Lung (tissue), 12 donors: ENCODE data around the gene LNX2. TPM values are rescaled to one million over a fixed set of nuclear protein-coding genes. Genes with fewer than 3 reads are reported as not detected.

Experiments
- ATAC-seq: fragments of 200-7000 bp; cut with Tn5 transposase; one replicate; pipeline ENCODE4 v1.9.1; 2020; ENCODE audit warnings: moderate number of reproducible peaks; ENCODE audit not compliant: insufficient read depth, low FRiP score
- DNase-seq, 3 donors: peaks; one replicate each; pipeline ENCODE4 v3.0.0-alpha.2; 2013 to 2017
- H3K27ac ChIP-seq, 2 donors: one replicate each; pipeline ENCODE4 v1.5.1; 2013; ENCODE audit warnings: mild to moderate bottlenecking in 2 of 2, moderate library complexity in 2 of 2, control low read depth in 1 of 2, inconsistent platforms in 1 of 2, low read depth in 1 of 2, low read length in 1 of 2
- H3K27me3 ChIP-seq, 3 donors: one replicate each; pipeline ENCODE4 v1.5.1; 2013; ENCODE audit warnings: low read length in 2 of 3; ENCODE audit not compliant: control insufficient read depth in 3 of 3, insufficient read depth in 3 of 3
- H3K36me3 ChIP-seq, 4 donors: one replicate each; pipeline ENCODE4 v1.5.1; 2013; ENCODE audit warnings: low read length in 4 of 4, mild to moderate bottlenecking in 1 of 4, moderate library complexity in 1 of 4; ENCODE audit not compliant: control insufficient read depth in 4 of 4, insufficient read depth in 4 of 4
- H3K4me1 ChIP-seq, 5 donors: one replicate each; pipeline ENCODE4 v1.5.1; 2013; ENCODE audit warnings: low read length in 5 of 5, mild to moderate bottlenecking in 2 of 5, moderate library complexity in 1 of 5; ENCODE audit not compliant: control insufficient read depth in 5 of 5, insufficient read depth in 5 of 5
- H3K4me3 ChIP-seq: one replicate; pipeline ENCODE4 v1.5.1; 2013; ENCODE audit warnings: mild to moderate bottlenecking, control low read depth, moderate library complexity
- H3K9ac ChIP-seq, 2 donors: one replicate each; pipeline ENCODE4 v1.5.1; 2013; ENCODE audit warnings: low read length in 2 of 2, control low read depth in 1 of 2; ENCODE audit not compliant: insufficient read depth in 1 of 2
- H3K9me3 ChIP-seq, 4 donors: one replicate each; pipeline ENCODE4 v1.5.1; 2013; ENCODE audit warnings: low read length in 3 of 4, mild to moderate bottlenecking in 1 of 4, moderate library complexity in 1 of 4; ENCODE audit not compliant: control insufficient read depth in 4 of 4, insufficient read depth in 3 of 4
- CTCF ChIP-seq: IDR thresholded peaks from 2 replicates; pipeline ENCODE4 v1.5.1; 2012; ENCODE audit warnings: mild to moderate bottlenecking; ENCODE audit errors: control extremely low read depth, extremely low read depth
- WGBS, 2 donors: extraction: QIAGEN DNeasy Blood & Tissue Kit; methylation state at CpG; one replicate each; pipeline ENCODE4 v1.1.7; 2013; 5-methylcytosine and 5-hydroxymethylcytosine counted together
- polyA plus RNA-seq, 2 donors: library from polyadenylated mRNA; stranded (reverse); fragments of 200-250 nt; gene quantifications; one replicate each; pipeline ENCODE4 v1.2.1, GENCODE V29; 2013
- total RNA-seq, 2 donors: library from RNA; depleted of rRNA in 1 of 2; stranded (reverse); fragments of >200 nt in 1 of 2; gene quantifications; one replicate each; pipeline ENCODE4 v1.2.1, GENCODE V29; 2014 to 2021
- donor health status: control.
- donor health status: control.
- donor health status: Bipolar disorder and iron deficiency.
- donor health status: healthy.
- donor health status: DM: yes; HTN: yes; CAD: no.

The LNX2 gene
- total and polyA plus RNA-seq, 4 donors, result 12.6 to 49.2 (median 22.3) TPM

DNA sequence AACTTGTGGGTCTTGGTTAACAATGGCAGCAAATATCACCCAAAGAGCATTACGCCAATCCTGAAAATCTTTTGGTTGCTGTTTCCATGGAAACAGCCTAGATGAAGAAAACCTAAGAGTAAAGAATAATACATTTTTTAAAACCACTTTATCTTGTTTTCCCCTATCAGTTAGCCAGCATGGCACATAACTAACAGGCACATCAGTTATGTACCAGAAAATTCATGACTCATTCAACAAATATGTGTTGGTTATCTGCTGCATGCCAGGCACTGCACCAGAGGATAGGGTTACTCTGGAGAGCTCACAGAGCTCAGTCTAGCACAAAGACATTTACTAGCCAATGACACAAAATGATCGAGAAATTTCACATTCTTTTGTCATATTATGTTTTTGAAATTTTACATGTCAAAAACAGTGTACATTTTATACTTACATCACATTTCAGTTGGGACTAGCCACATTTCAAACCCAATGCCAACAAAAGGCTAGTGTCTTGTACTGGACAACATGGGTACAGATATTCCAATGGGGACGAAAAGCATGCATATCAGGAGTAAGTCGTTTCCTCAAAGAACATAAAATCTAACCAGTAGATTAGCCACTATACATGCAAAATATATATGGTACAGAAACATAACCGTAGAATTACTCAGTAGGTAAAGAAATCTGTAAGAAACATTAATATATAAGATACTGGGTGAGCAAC, 20.3 kb downstream of the LNX2 start:
- TF ChIP-seq CTCF, result no peak
- Histone ChIP-seq H3K9me3 (no peaks in the 10 kb centered on the region), H3K4me3 (no peak overlapping the region), H3K27me3 (no peaks in the 10 kb centered on the region), H3K9ac (no peak overlapping the region), H3K36me3 (no peaks in the 10 kb centered on the region), H3K4me1 (peaks cover 0 to 18% (median 0%) of the 10 kb centered on the region in 5 donors), H3K27ac (no peak overlapping the region)
- ATAC-seq (peak; percentile 79), DNase-seq (no peak)
- 76 to 82% methylated on average over 5 of the region's 5 CpGs for WGBS, 2 donors

- H3K27ac ChIP-seq, result peak overlapping the region in 1 of 2 donors; percentile 21
- no peaks in the 10 kb centered on the region for H3K9me3 ChIP-seq
- H3K36me3 ChIP-seq, result no peaks in the 10 kb centered on the region
- no peak overlapping the region for H3K4me3 ChIP-seq
- peaks cover 0 to 21% (median 0%) of the 10 kb centered on the region in 5 donors for H3K4me1 ChIP-seq
- no peaks in the 10 kb centered on the region for H3K27me3 ChIP-seq
- no peak for DNase-seq
- no peak for ATAC-seq
- no peak overlapping the region for H3K9ac ChIP-seq
- TF ChIP-seq CTCF, result no peak
Observed at GRCh38 chr13:27599096-27599495, 21.2 kb downstream of the LNX2 start.

GRCh38 chr13:27595055-27595811, 25.1 kb downstream of the LNX2 start:
- H3K27ac ChIP-seq, result no peak overlapping the region
- peaks cover 0 to 23% (median 0%) of the 10 kb centered on the region in 5 donors for H3K4me1 ChIP-seq
- H3K9me3 ChIP-seq, result no peaks in the 10 kb centered on the region
- ATAC-seq (no peak), DNase-seq (no peak)
- no peak overlapping the region for H3K9ac ChIP-seq
- 74 to 87% methylated on average over 2 of the region's 2 CpGs for WGBS, 2 donors
- H3K4me3 ChIP-seq, result no peak overlapping the region
- no peaks in the 10 kb centered on the region for H3K27me3 ChIP-seq
- TF ChIP-seq CTCF, result no peak
- H3K36me3 ChIP-seq, result no peaks in the 10 kb centered on the region
